Neural progenitor cell (in vitro differentiated cells): Measurements from ENCODE around the gene MRPS9.

ENCODE experiments used
- CTCF ChIP-seq: fragments of 200-600 bp; sonication (generic); IDR thresholded peaks from 2 replicates; pipeline ENCODE4 v1.5.1; 2017; ENCODE audit warnings: antibody characterized with exemption, mild to moderate bottlenecking
- EZH2 ChIP-seq: fragments of 200-600 bp; sonication (generic); IDR thresholded peaks from 2 replicates; pipeline ENCODE4 v1.6.1; 2017; ENCODE audit warnings: antibody characterized with exemption, mild to moderate bottlenecking, moderate library complexity
- EZH2phosphoT487 ChIP-seq: fragments of 200-600 bp; sonication (generic); IDR thresholded peaks from 2 replicates; pipeline ENCODE4 v1.6.1; 2017; ENCODE audit warnings: antibody characterized with exemption

- TF ChIP-seq CTCF (no peak), EZH2phosphoT487 (no peak), EZH2 (no peak)
Observed at GRCh38 chr2:105130546-105130945, 92.7 kb downstream of the MRPS9 start.
